Mucosa of rectum (tissue), 2 donors: ENCODE measurements around the gene ADIG.

Experiments used
- H3K27ac ChIP-seq, 2 donors: one replicate each; pipeline ENCODE4 v1.7.0; 2013; ENCODE audit warnings: inconsistent platforms in 2 of 2, low read depth in 2 of 2, low read length in 2 of 2
- H3K27me3 ChIP-seq, 2 donors: one replicate each; pipeline ENCODE4 v1.7.0; 2013; ENCODE audit warnings: low read length in 2 of 2; ENCODE audit not compliant: control insufficient read depth in 2 of 2, insufficient read depth in 2 of 2
- H3K36me3 ChIP-seq, 2 donors: one replicate each; pipeline ENCODE4 v1.7.0; 2013; ENCODE audit warnings: low read length in 2 of 2; ENCODE audit not compliant: control insufficient read depth in 2 of 2, insufficient read depth in 2 of 2
- H3K4me1 ChIP-seq, 2 donors: one replicate each; pipeline ENCODE4 v1.7.0; 2013; ENCODE audit warnings: low read length in 2 of 2, mild to moderate bottlenecking in 1 of 2; ENCODE audit not compliant: control insufficient read depth in 2 of 2, insufficient read depth in 2 of 2
- H3K4me3 ChIP-seq, 2 donors: one replicate each; pipeline ENCODE4 v1.7.0; 2013; ENCODE audit warnings: low read length in 2 of 2
- H3K9ac ChIP-seq, 2 donors: one replicate each; pipeline ENCODE4 v1.7.0; 2013; ENCODE audit warnings: low read length in 2 of 2, low read depth in 1 of 2, mild to moderate bottlenecking in 1 of 2
- H3K9me3 ChIP-seq, 2 donors: one replicate each; pipeline ENCODE4 v1.7.0; 2013; ENCODE audit warnings: low read length in 2 of 2; ENCODE audit not compliant: control insufficient read depth in 2 of 2
- donor health status: healthy.
- donor health status: Normal muscosa, but diverticular disease.

Gene ADIG

GRCh38 chr20:38581013-38581412, at the start of gene ADIG:
ADIG (plus strand) TSS chr20:38581197; CDS start chr20:38581251, 54 bp downstream.
- no peaks in the 10 kb centered on the region for H3K4me1 ChIP-seq
- H3K36me3 ChIP-seq = peaks cover 3 to 8% of the 10 kb centered on the region in 2 donors
- no peak within 1 kb of the TSS for H3K27ac ChIP-seq
- no peaks in the 10 kb centered on the region for H3K27me3 ChIP-seq
- H3K4me3 ChIP-seq = no peak within 1 kb of the TSS
- no peaks in the 10 kb centered on the region for H3K9me3 ChIP-seq
- no peak within 1 kb of the TSS for H3K9ac ChIP-seq

GRCh38 chr20:38534756-38535155, 46.2 kb upstream of the ADIG start:
- Histone ChIP-seq H3K36me3 (peaks cover 54 to 70% of the 10 kb centered on the region in 2 donors), H3K4me1 (no peaks in the 10 kb centered on the region), H3K4me3 (no peak overlapping the region), H3K27ac (no peak overlapping the region), H3K27me3 (no peaks in the 10 kb centered on the region), H3K9me3 (no peaks in the 10 kb centered on the region), H3K9ac (no peak overlapping the region)

GRCh38 chr20:38536310-38536709, 44.7 kb upstream of the ADIG start:
- Histone ChIP-seq H3K36me3 (peaks cover 57 to 78% of the 10 kb centered on the region in 2 donors), H3K27me3 (no peaks in the 10 kb centered on the region), H3K4me3 (no peak overlapping the region), H3K9me3 (no peaks in the 10 kb centered on the region), H3K4me1 (no peaks in the 10 kb centered on the region), H3K27ac (no peak overlapping the region), H3K9ac (no peak overlapping the region)

- Histone ChIP-seq H3K9me3 (no peaks in the 10 kb centered on the region), H3K9ac (no peak overlapping the region), H3K27me3 (no peaks in the 10 kb centered on the region), H3K36me3 (peaks cover 61 to 82% of the 10 kb centered on the region in 2 donors), H3K27ac (no peak overlapping the region), H3K4me3 (no peak overlapping the region), H3K4me1 (no peaks in the 10 kb centered on the region)
Measured at GRCh38 chr20:38537176-38537575, 43.8 kb upstream of the ADIG start.

- H3K27me3 ChIP-seq = no peaks in the 10 kb centered on the region
- no peaks in the 10 kb centered on the region for H3K4me1 ChIP-seq
- peaks cover 67 to 81% of the 10 kb centered on the region in 2 donors for H3K36me3 ChIP-seq
- no peak overlapping the region for H3K4me3 ChIP-seq
- H3K27ac ChIP-seq = no peak overlapping the region
- no peak overlapping the region for H3K9ac ChIP-seq
- no peaks in the 10 kb centered on the region for H3K9me3 ChIP-seq
Measured at GRCh38 chr20:38538789-38539188, 42.2 kb upstream of the ADIG start.

- Histone ChIP-seq H3K4me3 (no peak overlapping the region), H3K4me1 (no peaks in the 10 kb centered on the region), H3K36me3 (peaks cover 68 to 93% of the 10 kb centered on the region in 2 donors), H3K27me3 (no peaks in the 10 kb centered on the region), H3K9ac (no peak overlapping the region), H3K27ac (no peak overlapping the region), H3K9me3 (no peaks in the 10 kb centered on the region)
Measured at GRCh38 chr20:38543014-38543906, 37.7 kb upstream of the ADIG start.

GRCh38 chr20:38545771-38546170, 35.2 kb upstream of the ADIG start:
- H3K36me3 ChIP-seq = peaks cover 74 to 80% of the 10 kb centered on the region in 2 donors
- no peak overlapping the region for H3K4me3 ChIP-seq
- no peak overlapping the region for H3K9ac ChIP-seq
- no peaks in the 10 kb centered on the region for H3K27me3 ChIP-seq
- H3K27ac ChIP-seq = no peak overlapping the region
- no peaks in the 10 kb centered on the region for H3K9me3 ChIP-seq
- no peaks in the 10 kb centered on the region for H3K4me1 ChIP-seq

GRCh38 chr20:38547288-38548085, 33.5 kb upstream of the ADIG start:
- H3K27ac ChIP-seq = no peak overlapping the region
- no peaks in the 10 kb centered on the region for H3K9me3 ChIP-seq
- no peaks in the 10 kb centered on the region for H3K4me1 ChIP-seq
- peaks cover 74 to 78% of the 10 kb centered on the region in 2 donors for H3K36me3 ChIP-seq
- H3K27me3 ChIP-seq = no peaks in the 10 kb centered on the region
- H3K9ac ChIP-seq = no peak overlapping the region
- no peak overlapping the region for H3K4me3 ChIP-seq

- Histone ChIP-seq H3K36me3 (peaks cover 74 to 81% of the 10 kb centered on the region in 2 donors), H3K9me3 (no peaks in the 10 kb centered on the region), H3K27me3 (no peaks in the 10 kb centered on the region), H3K27ac (no peak overlapping the region), H3K4me3 (no peak overlapping the region), H3K9ac (no peak overlapping the region), H3K4me1 (no peaks in the 10 kb centered on the region)
Measured at GRCh38 chr20:38548356-38549083, 32.5 kb upstream of the ADIG start.
